H1 (cell line): ENCODE data around the gene TLL1.

ENCODE experiments used
- BRCA1 ChIP-seq: IDR thresholded peaks from 2 replicates; pipeline ENCODE4 v1.6.1; 2012; ENCODE audit warnings: low read depth, low read length, improper control_type of control experiment
- CTCF ChIP-seq, 3 experiments: IDR thresholded peaks; 1 replicate in 2 of 3; 2 replicates in 1 of 3; pipeline versions ENCODE4 v1.5.1 to v1.6.1; 2011; ENCODE audit warnings: low read length in 3 of 3, mild to moderate bottlenecking in 3 of 3, inconsistent platforms in 2 of 3, low read depth in 1 of 3, moderate library complexity in 1 of 3; ENCODE audit not compliant: insufficient read depth in 1 of 3; ENCODE audit errors: control extremely low read depth in 1 of 3
- EP300 ChIP-seq, 2 experiments: IDR thresholded peaks; 1 replicate in 1 of 2; 2 replicates in 1 of 2; pipeline ENCODE4 v1.6.1; 2011 to 2012; ENCODE audit warnings: low read depth in 2 of 2, low read length in 2 of 2, mild to moderate bottlenecking in 2 of 2, borderline replicate concordance in 1 of 2, inconsistent platforms in 1 of 2, moderate library complexity in 1 of 2
- GABPA ChIP-seq: IDR thresholded peaks from 2 replicates; pipeline ENCODE4 v1.6.1; 2011; ENCODE audit warnings: mild to moderate bottlenecking, low read length, moderate library complexity, borderline replicate concordance; ENCODE audit not compliant: insufficient read depth
- MAFK ChIP-seq: IDR thresholded peaks from 2 replicates; pipeline ENCODE4 v1.6.1; 2012; ENCODE audit warnings: low read depth, mild to moderate bottlenecking, improper control_type of control experiment, low read length

DNA sequence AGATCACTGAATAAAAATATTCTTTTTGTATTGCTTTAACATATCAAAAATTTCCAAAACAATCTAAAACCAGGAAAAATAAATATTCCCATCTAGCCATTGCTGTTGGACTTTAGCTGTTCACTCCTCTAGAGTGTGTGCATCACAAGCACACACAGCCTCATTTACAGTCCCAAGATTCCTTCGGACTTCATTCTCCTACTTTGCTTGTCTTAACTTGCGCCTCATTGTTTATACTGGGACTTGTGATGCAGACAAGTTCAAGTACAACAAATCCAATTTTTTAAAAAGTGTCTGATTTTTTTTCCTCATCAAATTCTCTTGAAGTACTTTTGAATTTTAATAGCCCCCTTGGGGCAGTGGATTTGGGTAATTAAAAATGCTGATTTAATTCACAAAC is 55.6 kb downstream of the TLL1 start:
- TF ChIP-seq GABPA: no peak
- no peak for TF ChIP-seq EP300 (IDR thresholded peaks at IDR 0.05; ENCODE audit: borderline replicate concordance in 1 of 2, low read depth in 2 of 2, low read length in 2 of 2)
- no peak for TF ChIP-seq CTCF (IDR thresholded peaks at IDR 0.05; ENCODE audit: control extremely low read depth in 1 of 3, insufficient read depth in 1 of 3, low read depth in 1 of 3, low read length in 3 of 3)
- TF ChIP-seq MAFK: no peak
- no peak for TF ChIP-seq BRCA1
